GM18505 (cell line): ENCODE measurements around the gene DDX1.

Source experiments
- ATAC-seq: cut with Tn5 transposase; IDR thresholded peaks from one replicate; pipeline ENCODE4 v1.9.1; 2021; ENCODE audit not compliant: unreplicated experiment
- POLR2A ChIP-seq: IDR thresholded peaks from 4 replicates; pipeline ENCODE4 v1.6.1; 2011; ENCODE audit warnings: borderline replicate concordance; ENCODE audit not compliant: insufficient read depth, insufficient read length; ENCODE audit errors: extremely low read depth

DDX1 gene

DNA sequence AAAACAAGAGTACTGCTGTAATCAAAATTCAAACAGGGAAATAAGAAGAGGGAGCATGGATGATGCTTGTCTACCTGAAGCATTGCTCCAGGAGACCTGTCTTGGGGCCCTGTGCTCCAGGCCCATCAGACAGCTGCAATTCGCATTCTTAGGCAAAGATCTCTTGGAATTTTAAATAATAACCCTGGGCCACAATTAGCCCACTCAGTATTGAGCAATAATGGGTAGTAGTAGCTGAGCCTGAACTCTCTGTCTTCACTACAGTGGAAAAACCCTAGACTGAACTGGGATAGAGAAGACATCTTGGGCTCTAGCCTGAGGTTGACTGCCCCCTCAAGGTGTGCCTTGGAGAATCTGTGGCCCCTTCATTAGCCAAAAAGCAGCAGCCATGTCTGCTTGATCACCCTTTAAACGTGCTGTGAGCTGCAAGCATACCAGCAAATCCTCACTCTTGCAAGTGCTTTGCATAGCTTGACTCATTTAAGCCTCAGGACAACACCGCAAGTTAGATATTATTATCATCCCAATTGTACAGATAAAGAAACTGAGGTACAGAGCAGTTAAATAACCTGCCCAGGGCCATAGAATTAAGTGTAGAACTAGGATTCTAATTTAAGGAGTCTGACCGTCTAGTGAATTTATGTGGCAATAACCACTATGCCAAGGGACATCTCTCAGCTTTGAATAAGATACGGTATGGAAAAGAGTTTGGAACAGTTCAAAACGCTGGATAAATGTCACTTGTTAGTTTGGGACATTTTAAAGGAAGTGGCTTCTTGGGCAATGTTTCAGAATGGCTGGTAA is 69.0 kb downstream of the DDX1 start:
- no peak for ATAC-seq
- no peak for TF ChIP-seq POLR2A

DNA sequence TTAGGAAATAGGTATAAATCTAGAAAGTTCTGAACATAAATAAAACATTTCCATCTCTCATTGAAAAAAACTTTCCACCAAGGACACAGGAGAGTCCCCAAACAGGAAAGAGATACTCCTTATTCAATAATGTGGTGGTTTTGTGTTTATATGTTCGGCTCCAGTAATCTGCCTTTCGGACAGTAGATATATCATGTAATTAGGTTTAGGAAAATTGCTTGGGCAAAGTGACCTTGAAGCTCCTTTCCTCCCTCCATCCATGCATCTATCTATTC is 69.6 kb downstream of the DDX1 start:
- no peak for TF ChIP-seq POLR2A

DNA sequence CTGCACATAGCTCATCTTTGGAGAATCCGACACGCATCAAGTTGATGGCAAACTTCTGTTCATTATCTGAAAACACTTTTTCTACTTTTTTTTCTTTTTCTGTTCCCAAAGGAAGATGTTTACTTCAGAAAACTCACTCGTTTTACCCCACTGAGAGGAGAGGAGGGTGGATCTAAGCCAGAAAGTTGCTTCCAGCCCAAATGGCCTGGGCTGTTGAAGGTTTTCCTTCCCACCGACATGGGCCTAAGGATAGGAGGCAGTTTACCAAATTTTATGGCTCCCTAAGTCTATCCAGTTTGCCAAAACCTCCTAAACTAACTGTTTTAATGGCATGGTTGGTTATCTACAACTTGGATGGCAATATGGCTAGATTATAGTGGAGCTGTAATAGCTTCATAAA is 70.4 kb downstream of the DDX1 start:
- ATAC-seq, result no peak
- TF ChIP-seq POLR2A, result no peak

More for the DNA sequence above, 69.6 kb downstream of the DDX1 start:
- no peak for ATAC-seq

DNA sequence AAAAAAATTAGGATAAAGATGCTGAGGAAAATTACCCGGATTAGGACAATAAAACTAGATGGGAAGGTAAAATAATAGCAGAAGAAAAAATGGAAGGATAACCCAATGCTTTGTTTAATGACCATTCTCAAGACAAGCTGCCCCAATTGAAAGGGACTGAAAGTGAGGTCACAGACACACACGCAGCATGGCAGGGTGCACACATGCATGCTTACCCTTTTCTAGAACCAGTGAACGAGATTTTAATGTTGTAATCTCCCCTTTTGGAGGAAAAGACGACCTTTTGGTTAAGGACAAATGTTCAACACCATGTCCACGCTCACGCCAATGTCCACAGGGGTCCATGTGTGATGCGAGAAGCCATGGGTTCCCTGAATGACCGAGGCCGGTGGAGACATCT is 70.9 kb downstream of the DDX1 start:
- no peak for TF ChIP-seq POLR2A
- no peak for ATAC-seq

DNA sequence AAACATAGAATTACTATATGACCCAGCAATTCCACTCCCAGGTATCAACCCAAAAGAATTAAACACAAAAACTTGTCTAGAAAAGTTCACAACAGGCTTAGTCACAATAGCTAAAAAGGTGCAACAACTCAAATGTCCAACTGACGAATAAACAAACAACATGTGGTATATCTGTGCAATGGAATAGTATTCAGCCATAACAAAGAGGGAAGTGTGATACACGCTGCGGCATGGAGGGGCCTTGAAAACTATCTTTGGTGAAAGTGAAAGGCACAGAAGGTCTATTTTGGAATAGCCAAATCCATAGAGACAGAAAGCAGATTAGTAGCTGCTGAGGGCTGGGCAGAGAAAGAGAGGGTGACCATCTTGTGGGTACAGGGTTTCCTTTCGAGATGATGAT is 72.1 kb downstream of the DDX1 start:
- TF ChIP-seq POLR2A, result no peak
- ATAC-seq, result no peak

DNA sequence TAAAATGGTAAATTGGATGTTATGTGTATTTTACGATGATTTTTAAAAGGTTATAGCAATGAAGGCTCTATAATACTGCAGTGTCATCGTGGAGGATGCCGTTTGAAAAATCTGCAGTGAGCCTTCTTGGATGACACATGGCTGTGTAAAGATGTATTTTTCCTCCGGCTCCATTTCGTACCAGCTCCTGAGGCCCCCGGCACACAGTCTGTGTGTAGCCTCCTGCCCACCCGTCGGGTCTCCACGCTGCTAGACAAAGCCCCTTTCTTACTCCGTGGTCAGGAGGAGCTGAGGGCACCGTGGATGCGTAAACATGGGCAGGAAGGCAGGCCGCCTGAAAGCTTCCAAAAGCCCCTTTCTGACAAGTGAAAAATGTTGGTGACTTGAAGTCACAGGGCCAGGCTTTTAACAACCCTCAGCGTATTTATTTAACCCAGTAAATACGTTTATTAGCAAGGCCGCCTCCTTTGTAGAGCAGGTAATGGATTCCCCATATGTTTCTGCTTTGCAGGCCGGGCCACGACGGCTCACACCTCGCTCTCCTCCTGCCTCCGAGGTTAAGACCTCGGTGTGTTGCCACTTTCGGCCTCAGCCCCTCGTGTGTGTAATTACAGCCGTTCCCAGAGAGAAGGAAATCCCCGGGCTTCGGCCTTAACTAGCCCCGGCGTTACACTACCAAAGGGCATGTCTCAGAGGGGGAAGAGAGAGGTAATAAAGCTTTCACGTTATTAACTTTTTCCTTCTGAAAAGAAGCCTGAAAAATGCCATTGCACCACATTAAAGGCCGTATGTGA is 72.8 kb downstream of the DDX1 start:
- no peak for TF ChIP-seq POLR2A
- ATAC-seq, result no peak

DNA sequence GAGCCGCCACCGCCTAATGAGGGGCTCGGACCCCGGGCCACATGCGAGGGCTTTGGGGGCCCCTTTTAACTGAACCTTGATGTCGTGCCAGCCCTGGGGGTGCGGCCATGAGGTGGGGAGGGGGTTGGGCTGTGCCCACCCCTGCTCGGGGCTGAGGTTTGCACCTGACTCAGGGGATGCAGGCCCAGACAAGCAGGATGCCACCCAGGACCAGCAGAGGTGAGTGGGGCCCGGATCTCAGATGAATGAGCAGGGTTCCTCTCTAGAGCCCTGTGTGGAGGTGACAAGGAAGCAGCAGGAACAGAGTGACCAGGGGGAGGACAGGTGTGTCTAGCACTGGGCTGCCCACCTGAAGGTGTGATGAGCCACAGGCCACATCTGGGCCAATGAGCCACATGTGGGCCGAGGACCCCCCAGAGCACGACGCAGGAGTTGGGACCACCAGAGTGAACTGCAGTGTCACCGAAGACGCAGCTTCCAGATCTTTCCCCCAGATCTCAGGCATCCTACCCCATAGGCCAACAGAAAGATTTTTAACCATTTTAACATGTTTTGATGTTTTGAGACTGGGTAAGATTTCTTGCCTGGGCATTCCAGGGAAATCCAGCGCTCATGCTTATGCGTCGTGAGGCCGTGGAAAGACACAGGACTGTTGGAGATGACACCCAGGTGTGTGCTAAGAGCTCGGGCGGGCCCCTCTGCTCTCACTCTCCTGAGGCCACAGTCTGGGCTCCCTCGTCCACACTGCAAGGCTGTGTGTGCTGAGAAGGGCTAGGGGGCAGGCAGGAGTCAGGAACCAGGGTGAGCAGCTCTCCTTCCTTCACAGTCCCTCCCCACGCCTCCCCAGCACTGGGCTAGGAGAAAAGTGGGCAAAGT is 73.6 kb downstream of the DDX1 start:
- no peak for TF ChIP-seq POLR2A
- no peak for ATAC-seq

DNA sequence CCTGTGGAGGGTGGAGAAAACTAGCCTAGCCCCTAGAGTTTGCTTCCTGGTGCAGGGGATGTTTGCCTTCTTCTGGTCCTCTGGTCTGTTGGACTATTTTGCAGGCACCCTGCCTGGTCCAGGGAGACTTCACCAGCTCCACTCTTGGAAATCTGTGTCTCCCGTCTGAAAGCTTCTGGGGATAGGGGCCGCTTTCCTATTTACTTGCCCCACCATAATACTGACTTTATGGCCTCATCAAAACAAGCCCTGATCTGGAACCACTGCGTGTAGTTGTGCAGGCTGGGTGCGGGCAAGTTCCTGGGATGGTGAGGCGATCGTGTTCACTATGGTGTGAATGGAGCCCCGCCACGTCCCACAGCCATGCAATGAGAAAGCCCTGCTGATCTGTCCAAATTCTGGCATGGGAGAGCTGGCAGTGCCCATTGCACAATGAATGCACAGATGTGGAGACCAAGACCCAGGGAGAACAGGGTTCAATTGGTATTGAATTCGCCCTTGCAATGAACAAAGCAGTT is 74.3 kb downstream of the DDX1 start:
- no peak for ATAC-seq
- no peak for TF ChIP-seq POLR2A

DNA sequence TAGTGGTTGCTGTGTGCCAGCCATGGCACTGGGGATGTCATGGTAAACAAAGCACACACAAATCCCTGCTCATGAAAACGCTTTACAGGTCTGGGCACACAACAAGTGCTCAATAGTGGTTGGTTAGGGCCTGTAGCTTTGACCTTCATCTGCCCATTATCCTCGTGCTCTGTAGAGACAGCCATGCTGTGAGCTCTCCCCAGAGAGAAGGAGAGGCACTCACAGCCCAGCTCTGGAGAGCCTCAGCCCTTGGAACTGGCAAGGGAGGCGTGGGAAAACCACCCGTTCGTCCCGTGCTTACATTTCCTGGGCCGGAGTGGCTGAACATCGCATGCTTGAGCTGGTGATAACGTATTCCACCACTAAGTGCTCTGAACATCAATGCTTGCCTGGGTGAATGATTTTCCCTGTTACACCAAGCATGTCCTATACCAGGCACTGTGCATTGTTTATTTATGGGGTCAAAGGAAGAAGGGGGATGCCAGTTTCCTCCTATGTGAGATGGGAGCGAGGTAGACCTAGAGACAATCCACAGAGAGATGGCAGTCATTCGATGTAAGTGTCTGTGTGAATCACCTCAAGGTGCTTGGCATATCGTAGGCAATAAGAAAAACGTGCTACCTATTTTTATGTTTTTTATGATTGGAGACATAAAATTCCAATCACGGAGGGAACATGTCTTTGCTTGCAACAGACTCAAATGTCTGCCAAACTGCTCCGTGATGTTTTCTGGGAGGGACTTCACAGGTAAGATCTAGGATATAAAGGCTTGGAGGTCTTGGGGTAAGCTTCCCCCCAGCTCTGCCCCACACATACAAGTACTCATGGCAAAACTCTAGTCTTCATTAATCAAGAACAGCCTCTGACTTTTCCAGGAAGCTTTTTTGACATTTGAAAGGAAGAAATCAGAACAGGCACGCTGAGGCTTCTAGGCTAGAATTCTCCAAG is 75.5 kb downstream of the DDX1 start:
- no peak for ATAC-seq
- TF ChIP-seq POLR2A, result no peak

DNA sequence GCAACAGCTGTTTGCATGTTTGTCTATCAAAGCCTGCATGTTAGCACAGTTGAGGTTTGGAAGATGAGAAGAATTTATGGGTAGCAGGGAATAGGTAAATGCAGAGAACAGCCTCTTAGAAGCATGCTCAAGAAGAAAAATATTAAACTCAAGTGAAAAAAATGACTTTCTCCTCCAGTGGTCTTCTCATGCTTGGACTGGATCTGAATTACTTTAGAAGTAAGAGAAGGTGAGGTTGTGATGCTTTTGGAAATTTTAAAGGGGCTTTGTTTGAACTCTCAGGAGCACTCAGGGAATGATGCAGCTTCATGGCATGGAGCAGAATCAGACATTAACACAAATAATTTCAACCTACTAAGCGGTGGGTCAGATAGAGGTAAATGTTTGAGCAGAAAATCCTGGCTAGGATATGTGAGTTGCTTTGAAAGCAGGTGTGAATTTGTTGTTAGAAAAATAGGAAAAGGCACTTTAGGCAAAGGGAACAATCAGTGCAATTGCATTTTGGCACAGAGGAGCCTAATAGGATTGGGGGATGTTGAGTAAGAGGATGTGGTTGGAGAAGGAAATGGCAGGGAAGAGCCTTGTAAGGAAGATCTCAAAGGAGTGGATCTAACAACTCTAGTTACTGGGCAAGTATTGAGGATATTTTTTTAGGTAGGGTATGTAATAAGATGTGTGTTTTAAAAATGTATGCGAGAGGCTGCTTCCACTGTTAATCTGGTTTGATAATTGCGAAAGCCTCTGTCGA is 76.3 kb downstream of the DDX1 start:
- no peak for ATAC-seq
- no peak for TF ChIP-seq POLR2A

DNA sequence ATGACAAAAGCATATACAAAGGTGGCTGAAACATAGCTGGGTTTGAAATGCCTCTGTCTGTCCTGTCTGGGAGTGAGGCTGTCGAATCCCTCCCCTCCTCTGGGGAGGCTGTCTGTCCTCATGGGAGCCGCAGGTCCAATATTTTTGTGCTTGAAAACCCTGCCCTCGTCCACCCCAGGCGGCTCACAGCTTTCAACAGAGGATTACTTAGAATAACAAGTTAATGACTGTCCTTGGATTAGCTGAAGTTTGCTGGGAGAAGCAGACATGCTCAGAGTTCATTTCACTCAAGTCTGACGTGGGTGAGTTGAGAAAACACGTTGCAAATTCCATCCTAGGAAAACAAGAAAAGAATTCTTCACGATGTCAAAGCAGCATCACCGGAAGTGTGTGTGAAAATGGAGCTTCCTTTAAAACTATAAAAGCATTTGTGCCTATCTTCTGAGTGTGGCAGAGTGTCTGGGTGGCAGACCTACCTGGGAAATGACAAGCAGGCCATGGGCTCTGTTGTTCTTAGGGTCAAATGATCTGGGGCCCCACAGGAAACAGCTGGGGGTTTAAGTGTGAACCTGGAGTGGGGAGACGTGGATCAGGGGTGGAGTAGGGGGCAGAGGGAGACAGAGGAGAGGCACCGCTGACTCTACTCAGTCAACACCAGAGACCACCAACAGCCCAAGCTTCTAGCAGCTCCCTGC is 77.1 kb downstream of the DDX1 start:
- ATAC-seq, result no peak
- no peak for TF ChIP-seq POLR2A
